GM12878 (cell line): Measurements from ENCODE around the gene FERMT2. TPM values are rescaled to one million over a fixed set of nuclear protein-coding genes. Genes with fewer than 3 reads are reported as not detected.

Experiments used
- ATAC-seq: fragments of 200-7000 bp; cut with Tn5 transposase; 3 replicates; pipeline ENCODE4 v1.9.1; 2020; ENCODE audit warnings: mild to moderate bottlenecking, moderate library complexity
- BruUV-seq: library from RNA; stranded (reverse); fragments of 400-500 nt; replicated peaks from 2 replicates; lab custom pipeline; 2021; lab: Mats Ljungman, UMichigan
- CTCF ChIA-PET: fragments of 300-600 bp; sonication (Branson Sonifier 250); formaldehyde crosslinking; extraction: SDS; loops from one replicate; lab custom pipeline; 2021; ENCODE audit warnings: inconsistent platforms; lab: Yijun Ruan, JAX
- POLR2A ChIA-PET: fragments of 350-600 bp; formaldehyde crosslinking; extraction: SDS; loops from one replicate; lab custom pipeline; 2021; ENCODE audit warnings: inconsistent platforms; lab: Charles Lee
- RAD21 ChIA-PET: fragments of 300-600 bp; sonication (Branson Sonifier 250); formaldehyde crosslinking; loops from one replicate; lab custom pipeline; 2023; ENCODE audit warnings: antibody characterized with exemption; ENCODE audit not compliant: unreplicated experiment; lab: Charles Lee
- SMC1A ChIA-PET: fragments of 300-600 bp; sonication (Branson Sonifier 250); formaldehyde crosslinking; loops from one replicate; lab custom pipeline; 2023; ENCODE audit not compliant: unreplicated experiment, uncharacterized antibody; lab: Charles Lee
- DNase-seq: peaks from one replicate; pipeline ENCODE4 v3.0.0-alpha.2; 2011; ENCODE audit warnings: low read depth, low spot score
- FAIRE-seq: peaks from 3 replicates; lab custom pipeline; 2011; peaks lifted over from hg19 to GRCh38; lab: Jason Lieb, UNC
- H2AFZ ChIP-seq: 2 replicates; pipeline ENCODE4 v1.6.0; 2011; ENCODE audit warnings: low read depth, low read length, control low read depth; ENCODE audit not compliant: control insufficient read depth
- H3K27ac ChIP-seq: 2 replicates; pipeline ENCODE4 v1.5.1; 2011; ENCODE audit warnings: control low read depth; ENCODE audit not compliant: control insufficient read depth, insufficient read depth
- H3K27me3 ChIP-seq, 2 experiments: replicated peaks in 1 of 2; 2 replicates each; pipeline versions ENCODE4 v1.6.0 to v1.6.1; 2011; ENCODE audit warnings: low read length in 1 of 2; ENCODE audit not compliant: control insufficient read depth in 2 of 2, insufficient read depth in 2 of 2
- H3K36me3 ChIP-seq, 2 experiments: 2 replicates each; pipeline ENCODE4 v1.5.1; 2011; ENCODE audit warnings: low read length in 1 of 2; ENCODE audit not compliant: control insufficient read depth in 2 of 2, insufficient read depth in 2 of 2
- H3K4me1 ChIP-seq: 2 replicates; pipeline ENCODE4 v1.6.1; 2011; ENCODE audit warnings: mild to moderate bottlenecking, low read length, moderate library complexity, mixed read lengths; ENCODE audit not compliant: control insufficient read depth, insufficient read depth
- H3K4me2 ChIP-seq: 2 replicates; pipeline ENCODE4 v1.6.0; 2011; ENCODE audit warnings: control low read depth; ENCODE audit not compliant: control insufficient read depth, insufficient read depth
- H3K4me3 ChIP-seq: fragments of 200-600 bp; sonication (generic); 2 replicates; pipeline ENCODE4 v1.5.1; 2016
- H3K79me2 ChIP-seq: 2 replicates; pipeline ENCODE4 v1.6.0; 2011; ENCODE audit warnings: low read length; ENCODE audit not compliant: control insufficient read depth, insufficient read depth
- H3K9ac ChIP-seq: 2 replicates; pipeline ENCODE4 v1.8.0; 2011; ENCODE audit warnings: low read length, control low read depth, mixed read lengths; ENCODE audit not compliant: control insufficient read depth, insufficient read depth
- H3K9me3 ChIP-seq: replicated peaks from 3 replicates; pipeline ENCODE4 v1.5.1; 2011; ENCODE audit warnings: mild to moderate bottlenecking, low read length; ENCODE audit not compliant: control insufficient read depth, insufficient read depth
- H4K20me1 ChIP-seq: 2 replicates; pipeline ENCODE4 v1.6.0; 2011; ENCODE audit not compliant: control insufficient read depth, insufficient read depth
- CREM ChIP-seq: IDR thresholded peaks from 2 replicates; pipeline ENCODE4 v1.6.1; 2014; ENCODE audit warnings: antibody characterized with exemption, low read depth
- MYB ChIP-seq: fragments of 150-350 bp; IDR thresholded peaks from 2 replicates; pipeline ENCODE4 v1.6.1; 2014; ENCODE audit warnings: mild to moderate bottlenecking, low read depth, low read length, borderline replicate concordance
- NR2F1 ChIP-seq: fragments of 450-650 bp; conservative IDR thresholded peaks from 2 replicates; pipeline ENCODE4 v1.6.1; 2017; ENCODE audit warnings: mild to moderate bottlenecking
- SIN3A ChIP-seq: IDR thresholded peaks from 2 replicates; pipeline ENCODE4 v1.6.1; 2012; ENCODE audit warnings: low read depth, low read length, improper control_type of control experiment
- TARDBP ChIP-seq: IDR thresholded peaks from 2 replicates; pipeline ENCODE4 v1.6.1; 2016; ENCODE audit warnings: borderline replicate concordance
- TBL1XR1 ChIP-seq: IDR thresholded peaks from 2 replicates; pipeline ENCODE4 v1.6.1; 2012; ENCODE audit warnings: low read depth, low read length, improper control_type of control experiment
- USF2 ChIP-seq: IDR thresholded peaks from 2 replicates; pipeline ENCODE4 v1.6.1; 2011; ENCODE audit warnings: low read depth, low read length, improper control_type of control experiment, borderline replicate concordance
- WRNIP1 ChIP-seq: IDR thresholded peaks from 2 replicates; pipeline ENCODE4 v1.6.1; 2011; ENCODE audit warnings: low read depth, low read length, improper control_type of control experiment, borderline replicate concordance
- WGBS: methylation state at CpG from one replicate; pipeline ENCODE4 v1.1.6; 2016; ENCODE audit warnings: low lambda C conversion rate; ENCODE audit not compliant: insufficient replicate concordance, insufficient coverage; ENCODE audit errors: missing lambda C conversion rate; 5-methylcytosine and 5-hydroxymethylcytosine counted together
- in situ Hi-C: fragments of 300-500 bp; cut with MboI; formaldehyde crosslinking; loops from 9 replicates; pipeline ENCODE4 v1.14.3; 2018; ENCODE audit warnings: mixed read lengths
- intact Hi-C: fragments of 100-400 bp; cut with micrococcal nuclease; formaldehyde crosslinking; loops from one replicate; pipeline ENCODE4 v1.14.2; 2022; ENCODE audit not compliant: unreplicated experiment
- polyA plus RNA-seq, 11 experiments: library from polyadenylated mRNA; depleted of rRNA in 4 of 11; unstranded in 6 of 11; stranded (reverse) in 5 of 11; fragments of >200 nt; fragmentation: Nextera tagmentation in 4 of 11; fragmentation: Illumina TruSeq in 1 of 11; extraction: Ambion mirVana in 4 of 11; extraction: Trizol in 1 of 11; gene quantifications; 1 replicate in 1 of 11; 2 replicates in 10 of 11; pipeline versions ENCODE4 v1.2.1 to v1.2.3, GENCODE V29; 2011 to 2016; ENCODE audit warnings: inconsistent platforms in 2 of 11, missing spikeins in 2 of 11, low read depth in 1 of 11
- total RNA-seq, 4 experiments: library from RNA; depleted of rRNA in 3 of 4; stranded (reverse); fragments of >200 nt in 3 of 4; fragmentation: Illumina TruSeq in 1 of 4; extraction: Trizol in 1 of 4; gene quantifications; 2 replicates each; pipeline versions ENCODE4 v1.2.1 to v1.2.3, GENCODE V29; 2013 to 2021
- TF ChIP-seq, protein P1 (sequence below): fragments of 450-650 bp; formaldehyde crosslinking; IDR thresholded peaks from 2 replicates; pipeline ENCODE4 v1.5.0; 2022; ENCODE audit warnings: mild to moderate bottlenecking, missing genetic modification characterization
- TF ChIP-seq, protein P2 (sequence below): fragments of 450-650 bp; IDR thresholded peaks from 2 replicates; pipeline ENCODE4 v1.6.1; 2014; ENCODE audit warnings: mild to moderate bottlenecking

Gene FERMT2
- total and polyA plus RNA-seq, 10 of the 15 experiments (the other 5 are each of a cell fraction or from before 2014, with no cell fraction given), result 4.9 to 35.5 (median 19.5) TPM

DNA sequence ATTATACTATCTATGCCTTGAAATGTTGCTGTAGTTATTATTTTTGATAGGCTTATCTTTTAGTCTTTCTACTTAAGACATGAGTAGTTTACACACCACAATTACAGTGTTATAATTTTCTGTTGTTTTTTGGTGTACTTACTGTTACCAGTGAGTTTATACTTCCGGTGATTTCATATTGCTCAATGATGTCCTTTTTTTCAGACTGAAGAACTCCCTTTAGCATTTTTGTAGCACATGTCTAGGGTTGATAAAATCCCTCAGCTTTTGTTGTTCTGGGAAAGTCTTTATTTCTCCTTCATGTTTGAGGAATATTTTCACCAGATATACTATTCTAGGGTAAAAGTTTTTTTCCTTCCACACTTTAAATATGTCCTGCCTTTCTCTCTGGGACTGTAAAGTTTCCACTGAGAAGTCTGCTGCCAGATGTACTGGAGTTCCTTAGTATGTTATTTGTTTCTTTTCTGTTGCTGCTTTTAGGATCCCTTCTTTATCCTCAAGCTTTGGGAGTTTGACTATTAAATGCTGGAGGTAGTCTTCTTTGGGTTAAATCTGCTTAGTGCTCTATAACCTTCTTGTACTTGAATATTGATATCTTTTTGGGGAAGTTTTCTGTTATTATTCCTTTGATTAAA is 41.5 kb upstream of the FERMT2 start:
- Histone ChIP-seq H3K4me3 (no peak overlapping the region), H2AFZ (no peak overlapping the region), H3K4me1 (no peaks in the 10 kb centered on the region), H3K27ac (no peak overlapping the region), H4K20me1 (no peaks in the 10 kb centered on the region), H3K9ac (no peak overlapping the region), H3K4me2 (no peak overlapping the region), H3K27me3 (no peaks in the 10 kb centered on the region), H3K79me2 (no peaks in the 10 kb centered on the region), H3K9me3 (no peaks in the 10 kb centered on the region), H3K36me3 (no peaks in the 10 kb centered on the region)
- RAD21 ChIA-PET, result no interaction called here
- POLR2A ChIA-PET, result no interaction called here
- in situ Hi-C loops, result no loop called here
- no peak for ATAC-seq
- no peak for TF ChIP-seq CREM
- CTCF ChIA-PET, result no interaction called here
- DNase-seq, result no peak
- SMC1A ChIA-PET, result interaction anchor here (1.8 kb wide), 1 partner anchor 10 kb away, joined by 5 read pairs; no protein-coding TSS in a partner anchor
- no peak for FAIRE-seq
- intact Hi-C loops, result no loop called here
- 95% methylated on average over 1 of the region's 1 CpG for WGBS
- no TSS peak for BruUV-seq

GRCh38 chr14:52988139-52988538 is 37.3 kb upstream of the FERMT2 start:
- ATAC-seq, result no peak
- DNase-seq, result no peak
- ChIA-PET CTCF (interaction anchor here (0.8 to 1.4 kb wide), 2 partner anchors 12 to 39 kb away, joined by 3 to 4 read pairs; no protein-coding TSS in a partner anchor), RAD21 (no interaction called here), SMC1A (no interaction called here), POLR2A (interaction anchor here (0.6 kb wide), 1 partner anchor 438 kb away, joined by 6 read pairs; no protein-coding TSS in a partner anchor)
- H3K9ac ChIP-seq, result no peak overlapping the region
- H2AFZ ChIP-seq, result no peak overlapping the region
- intact Hi-C loops (no loop called here), in situ Hi-C loops (no loop called here)
- H3K27me3 ChIP-seq, result no peaks in the 10 kb centered on the region
- no peaks in the 10 kb centered on the region for H3K9me3 ChIP-seq
- no peaks in the 10 kb centered on the region for H3K36me3 ChIP-seq
- no peaks in the 10 kb centered on the region for H3K4me1 ChIP-seq
- H3K4me3 ChIP-seq, result no peak overlapping the region
- H3K79me2 ChIP-seq, result no peaks in the 10 kb centered on the region
- H3K4me2 ChIP-seq, result no peak overlapping the region
- no peak overlapping the region for H3K27ac ChIP-seq
- no peaks in the 10 kb centered on the region for H4K20me1 ChIP-seq
- BruUV-seq, result no TSS peak
- FAIRE-seq, result no peak
- no peak for TF ChIP-seq MYB
- TF ChIP-seq, protein P1, sequence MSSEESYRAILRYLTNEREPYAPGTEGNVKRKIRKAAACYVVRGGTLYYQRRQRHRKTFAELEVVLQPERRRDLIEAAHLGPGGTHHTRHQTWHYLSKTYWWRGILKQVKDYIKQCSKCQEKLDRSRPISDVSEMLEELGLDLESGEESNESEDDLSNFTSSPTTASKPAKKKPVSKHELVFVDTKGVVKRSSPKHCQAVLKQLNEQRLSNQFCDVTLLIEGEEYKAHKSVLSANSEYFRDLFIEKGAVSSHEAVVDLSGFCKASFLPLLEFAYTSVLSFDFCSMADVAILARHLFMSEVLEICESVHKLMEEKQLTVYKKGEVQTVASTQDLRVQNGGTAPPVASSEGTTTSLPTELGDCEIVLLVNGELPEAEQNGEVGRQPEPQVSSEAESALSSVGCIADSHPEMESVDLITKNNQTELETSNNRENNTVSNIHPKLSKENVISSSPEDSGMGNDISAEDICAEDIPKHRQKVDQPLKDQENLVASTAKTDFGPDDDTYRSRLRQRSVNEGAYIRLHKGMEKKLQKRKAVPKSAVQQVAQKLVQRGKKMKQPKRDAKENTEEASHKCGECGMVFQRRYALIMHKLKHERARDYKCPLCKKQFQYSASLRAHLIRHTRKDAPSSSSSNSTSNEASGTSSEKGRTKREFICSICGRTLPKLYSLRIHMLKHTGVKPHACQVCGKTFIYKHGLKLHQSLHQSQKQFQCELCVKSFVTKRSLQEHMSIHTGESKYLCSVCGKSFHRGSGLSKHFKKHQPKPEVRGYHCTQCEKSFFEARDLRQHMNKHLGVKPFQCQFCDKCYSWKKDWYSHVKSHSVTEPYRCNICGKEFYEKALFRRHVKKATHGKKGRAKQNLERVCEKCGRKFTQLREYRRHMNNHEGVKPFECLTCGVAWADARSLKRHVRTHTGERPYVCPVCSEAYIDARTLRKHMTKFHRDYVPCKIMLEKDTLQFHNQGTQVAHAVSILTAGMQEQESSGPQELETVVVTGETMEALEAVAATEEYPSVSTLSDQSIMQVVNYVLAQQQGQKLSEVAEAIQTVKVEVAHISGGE, result no peak
- no peak for TF ChIP-seq TBL1XR1
- no peak for TF ChIP-seq NR2F1
- TF ChIP-seq SIN3A, result no peak
- TF ChIP-seq TARDBP, result no peak
- TF ChIP-seq USF2, result no peak
- no peak for TF ChIP-seq WRNIP1
- TF ChIP-seq, protein P2, sequence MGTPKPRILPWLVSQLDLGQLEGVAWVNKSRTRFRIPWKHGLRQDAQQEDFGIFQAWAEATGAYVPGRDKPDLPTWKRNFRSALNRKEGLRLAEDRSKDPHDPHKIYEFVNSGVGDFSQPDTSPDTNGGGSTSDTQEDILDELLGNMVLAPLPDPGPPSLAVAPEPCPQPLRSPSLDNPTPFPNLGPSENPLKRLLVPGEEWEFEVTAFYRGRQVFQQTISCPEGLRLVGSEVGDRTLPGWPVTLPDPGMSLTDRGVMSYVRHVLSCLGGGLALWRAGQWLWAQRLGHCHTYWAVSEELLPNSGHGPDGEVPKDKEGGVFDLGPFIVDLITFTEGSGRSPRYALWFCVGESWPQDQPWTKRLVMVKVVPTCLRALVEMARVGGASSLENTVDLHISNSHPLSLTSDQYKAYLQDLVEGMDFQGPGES, result no peak
